HG03521 (cell line): Measurements from ENCODE around the gene ANKRD53.
A peak's percentile ranks its signal among the peaks of the same experiment; 100 is the strongest.
"Not testable (repeated sequence)": the region's sequence is repeated elsewhere in the genome, so short reads cannot be mapped to it uniquely, and the experiment has no call there.

Source experiments
- ATAC-seq: cut with Tn5 transposase; IDR thresholded peaks from one replicate; pipeline ENCODE4 v1.9.1; 2021; ENCODE audit warnings: mild to moderate bottlenecking, moderate library complexity; ENCODE audit not compliant: unreplicated experiment

ANKRD53 gene

GRCh38 chr2:70988151-70988550 is 9.7 kb downstream of the ANKRD53 start:
- ATAC-seq: no peak

DNA sequence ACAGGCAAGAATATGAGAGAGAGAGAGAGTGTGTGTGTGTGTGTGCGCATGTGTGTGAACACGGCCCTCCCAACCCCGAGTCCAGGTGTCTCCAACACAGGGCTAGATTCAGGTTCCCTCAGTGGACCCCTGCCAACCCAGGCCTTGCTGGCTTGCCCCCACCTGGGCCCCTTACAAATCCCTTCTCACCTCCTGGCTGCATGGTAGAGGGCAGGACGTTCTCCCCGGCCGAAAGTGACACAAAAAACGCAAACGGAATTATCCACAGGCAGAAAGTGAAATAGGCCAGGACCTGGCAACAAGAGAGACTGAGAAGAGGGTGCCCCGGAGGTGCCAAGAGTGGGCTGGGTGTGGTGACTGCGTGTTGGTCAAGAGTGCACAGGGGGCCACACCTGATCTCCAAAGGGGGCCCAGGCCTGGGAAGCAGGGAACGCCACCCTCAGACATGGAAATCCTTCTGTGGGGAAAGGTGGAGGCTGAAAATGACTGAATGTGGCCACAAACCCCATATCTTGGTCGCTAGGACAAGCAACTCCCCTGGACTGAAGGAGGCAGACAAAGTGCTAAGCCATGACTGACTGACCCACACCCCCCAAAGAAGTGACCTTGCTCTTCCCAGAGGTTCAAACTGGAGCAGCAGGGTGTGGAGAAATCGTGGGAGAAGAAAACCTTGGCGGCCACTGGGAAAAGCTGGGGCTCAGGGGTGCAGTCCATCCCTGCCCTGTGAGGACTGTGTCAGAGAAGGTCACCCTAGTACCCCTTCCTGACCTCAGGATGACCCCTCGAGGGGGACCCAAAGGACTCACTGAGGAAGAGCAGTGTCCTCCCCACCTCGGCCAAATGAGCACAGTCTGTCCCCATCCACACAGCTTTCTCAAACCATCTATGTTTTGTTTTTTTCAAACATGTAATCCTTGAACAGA is 10.6 kb downstream of the ANKRD53 start:
- no peak for ATAC-seq

DNA sequence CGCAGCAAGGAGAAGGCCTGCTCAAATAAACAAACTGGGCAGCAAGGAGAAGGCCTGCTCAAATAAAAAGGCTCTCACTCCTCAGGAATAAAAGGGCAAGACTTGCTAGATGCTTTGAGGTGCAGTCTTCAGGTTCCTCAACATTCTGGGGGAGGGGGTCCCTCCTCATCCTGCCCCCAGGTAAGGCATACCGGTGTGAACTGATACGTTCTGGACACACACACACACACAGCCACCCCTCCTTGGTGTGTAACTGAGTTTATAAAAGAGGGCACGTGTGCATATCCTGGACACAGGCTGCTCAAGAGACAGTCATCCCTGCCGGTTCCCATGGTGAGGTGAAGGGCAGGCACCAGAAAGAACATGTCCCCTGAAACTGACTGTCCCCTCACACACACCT is 11.8 kb downstream of the ANKRD53 start:
- ATAC-seq: no peak

DNA sequence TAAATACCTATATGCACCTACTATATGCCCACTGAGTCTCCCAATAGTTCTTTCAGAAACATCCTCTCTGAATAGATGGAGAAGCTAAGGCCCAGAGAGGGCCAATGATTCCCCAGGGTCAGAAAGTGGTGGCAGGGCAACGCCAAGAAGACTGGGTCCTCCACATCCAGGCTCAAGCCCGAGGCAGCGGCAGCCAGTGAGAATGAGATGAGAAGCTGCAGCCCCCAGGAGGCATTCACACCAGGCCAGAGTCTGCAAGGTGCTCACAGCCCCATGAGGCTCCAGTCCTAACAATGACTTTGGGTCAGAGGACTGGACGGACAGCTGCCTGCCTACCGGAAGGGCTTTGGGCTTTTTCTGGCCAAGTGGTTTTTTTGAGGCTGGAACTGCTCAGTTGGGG is 12.7 kb downstream of the ANKRD53 start:
- no peak for ATAC-seq

DNA sequence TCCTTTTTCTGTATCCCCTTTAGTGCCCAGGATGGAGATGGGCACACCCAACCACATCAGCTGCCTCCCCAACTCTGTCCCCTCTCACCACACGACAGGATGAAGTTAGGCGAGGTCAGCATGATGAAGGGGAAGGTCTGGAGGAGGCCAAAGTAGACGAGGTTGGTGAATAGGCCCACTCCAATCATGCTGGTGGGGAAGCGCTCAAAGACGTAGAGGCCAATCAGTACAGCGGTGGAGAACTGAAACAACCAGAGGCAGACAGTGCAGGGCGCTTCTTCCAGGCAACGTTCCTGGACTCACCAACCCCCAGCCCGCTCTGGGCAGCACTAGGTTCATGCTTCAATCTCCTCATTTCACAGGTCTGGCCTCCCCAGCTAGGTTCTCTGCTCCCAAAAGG is 13.3 kb downstream of the ANKRD53 start:
- ATAC-seq: no peak

GRCh38 chr2:70992945-70993853 is 14.8 kb downstream of the ANKRD53 start:
- ATAC-seq: no peak

DNA sequence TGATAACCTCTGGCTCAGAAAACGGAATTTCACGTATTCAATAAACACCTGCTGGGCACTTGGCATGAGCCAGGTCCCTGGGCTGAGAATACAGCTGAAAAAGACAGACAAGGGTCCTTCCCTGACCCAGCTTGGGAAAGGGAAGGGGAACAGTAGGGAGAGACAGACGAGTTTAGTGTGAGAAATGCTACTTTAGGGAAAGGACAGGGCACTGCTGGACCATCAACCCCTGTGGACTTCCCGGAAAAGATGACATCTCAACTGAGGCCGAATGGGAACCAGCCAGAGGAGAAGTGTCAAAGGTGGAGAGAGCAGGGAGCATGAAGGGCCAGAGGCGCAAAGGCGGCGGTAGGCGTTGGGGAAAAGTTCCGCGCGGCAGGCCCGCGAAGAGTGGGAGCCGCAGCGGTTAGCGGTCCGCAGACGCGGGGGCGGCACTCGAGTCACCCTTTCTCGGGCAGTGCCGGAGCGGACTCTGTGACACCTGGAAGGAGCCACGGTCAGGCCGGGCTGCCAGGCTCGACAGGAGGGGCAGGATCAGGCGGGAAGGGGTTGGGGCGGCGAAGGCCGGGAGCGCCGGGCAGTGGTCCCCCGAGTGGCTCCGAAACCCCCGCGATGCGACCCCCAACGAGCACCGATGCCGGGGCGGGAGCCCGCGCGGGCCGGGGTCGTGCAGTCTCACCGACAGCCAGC is 15.7 kb downstream of the ANKRD53 start:
- peak; percentile 25 for ATAC-seq

GRCh38 chr2:70994699-70995425 is 16.4 kb downstream of the ANKRD53 start, which contains the start of gene TEX261:
TSS of gene TEX261 (minus strand) at chr2:70994873. CDS start at chr2:70994757, 116 bp downstream.
- peak; percentile 96 for ATAC-seq

- ATAC-seq: peak; percentile 26
Measured at GRCh38 chr2:70995426-70995729, 16.9 kb downstream of the ANKRD53 start.

GRCh38 chr2:70998885-70999284 is 20.5 kb downstream of the ANKRD53 start:
- not testable (repeated sequence) for ATAC-seq

GRCh38 chr2:70999362-70999761 is 20.9 kb downstream of the ANKRD53 start:
- no peak for ATAC-seq

DNA sequence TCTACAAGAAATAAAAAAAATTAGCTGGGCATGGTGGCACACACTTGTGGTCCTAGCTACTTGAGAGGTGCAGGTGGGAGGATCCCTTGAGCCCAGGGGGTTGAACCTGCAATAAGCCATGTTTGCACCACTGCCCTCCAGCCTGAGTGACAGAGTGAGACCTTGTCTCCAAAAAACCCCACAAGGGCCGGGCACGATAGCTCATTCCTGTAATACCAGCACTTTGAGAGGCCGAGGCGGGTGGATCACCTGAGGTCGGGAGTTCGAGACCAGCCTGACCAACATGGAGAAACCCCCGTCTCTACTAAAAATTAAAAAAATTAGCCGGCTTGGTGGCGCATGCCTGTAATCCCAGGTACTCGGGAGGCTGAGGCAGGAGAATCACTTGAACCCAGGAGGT is 21.5 kb downstream of the ANKRD53 start:
- ATAC-seq: not testable (repeated sequence)

DNA sequence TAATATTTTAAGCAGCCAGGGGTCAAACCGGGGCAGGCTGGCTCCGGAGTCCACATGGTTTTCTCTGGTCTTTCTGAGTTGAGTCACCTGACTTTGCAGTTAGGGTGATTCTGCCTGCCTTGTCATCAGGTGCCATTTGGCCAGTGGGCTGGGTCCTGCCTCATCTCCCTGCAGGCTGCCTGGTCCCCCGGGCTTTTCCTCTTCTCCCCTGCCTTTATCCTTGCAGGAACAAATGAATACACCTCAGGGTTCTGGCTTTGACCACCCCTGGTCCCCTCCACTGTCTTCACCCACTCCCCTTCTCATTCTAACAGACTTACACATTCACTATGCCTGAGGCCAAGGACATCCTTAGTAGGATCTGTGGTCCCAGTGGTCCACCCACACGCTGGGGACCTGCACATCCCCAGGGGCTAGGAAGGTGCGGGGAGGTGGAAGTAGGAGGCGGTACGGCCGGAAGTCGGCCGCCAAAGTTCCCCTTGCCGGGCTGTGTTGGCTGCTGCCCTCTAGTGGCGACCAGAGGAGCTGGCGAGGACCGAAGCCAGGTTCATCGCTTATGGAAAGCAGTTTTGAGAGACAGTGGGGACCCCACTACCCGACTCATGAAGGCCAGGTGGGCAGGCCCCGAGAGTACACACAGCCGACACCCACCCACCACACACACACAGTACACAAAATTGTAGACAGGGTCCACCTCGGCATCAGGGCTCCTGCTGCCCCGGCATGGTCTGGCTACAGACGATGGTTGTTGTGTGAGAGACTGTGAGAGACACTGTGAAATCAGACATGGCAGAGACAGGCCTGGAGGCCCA is 22.6 kb downstream of the ANKRD53 start:
- ATAC-seq: peak; percentile 78

GRCh38 chr2:71001592-71001927 is 23.1 kb downstream of the ANKRD53 start:
- no peak for ATAC-seq

DNA sequence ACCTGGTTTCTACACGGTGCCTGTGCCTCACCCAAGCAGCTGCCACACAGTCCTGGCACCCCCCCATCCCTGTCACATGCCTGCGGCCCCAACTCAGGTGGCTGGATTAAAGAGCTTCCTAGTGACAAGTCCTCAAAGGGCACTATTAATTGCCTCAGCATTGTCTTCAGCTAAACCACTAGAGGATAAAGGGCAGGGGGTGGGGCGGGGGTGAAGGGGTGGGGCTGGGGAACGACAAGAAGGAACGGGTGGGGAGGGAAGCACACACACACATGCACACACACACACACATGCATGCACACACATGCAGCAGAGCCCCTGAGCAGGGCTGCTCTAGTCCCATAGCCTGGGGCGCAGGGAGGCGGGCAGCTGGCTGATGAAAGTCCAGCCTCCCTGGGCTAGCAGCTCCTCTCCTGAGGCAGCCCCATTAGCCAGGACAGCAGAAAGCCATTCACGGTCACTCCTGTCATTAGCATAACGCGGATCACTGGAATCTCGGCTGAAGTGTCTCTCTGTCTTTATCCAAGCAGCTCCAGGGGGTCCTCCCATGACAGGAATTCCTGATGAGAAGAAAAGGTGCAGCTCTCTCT is 23.6 kb downstream of the ANKRD53 start:
- no peak for ATAC-seq

DNA sequence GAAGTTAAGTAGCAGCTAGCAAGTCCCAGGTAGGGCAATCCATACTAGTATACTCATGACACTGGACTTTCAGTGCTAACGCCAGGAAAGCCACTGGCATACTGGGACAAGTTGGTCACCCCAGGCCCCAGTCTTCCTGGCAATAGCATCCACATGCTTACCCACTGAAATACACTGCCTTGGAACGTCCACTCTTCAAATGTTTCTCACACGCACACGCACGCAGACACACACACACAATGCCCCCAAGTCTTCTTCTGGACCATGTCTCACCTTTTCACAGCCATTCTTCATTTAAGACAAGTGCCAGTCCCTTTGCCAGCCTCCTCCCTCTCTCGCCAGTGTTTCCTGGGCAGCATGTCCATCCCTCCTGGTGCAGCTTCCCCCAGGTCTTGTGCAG is 25.0 kb downstream of the ANKRD53 start:
- no peak for ATAC-seq

DNA sequence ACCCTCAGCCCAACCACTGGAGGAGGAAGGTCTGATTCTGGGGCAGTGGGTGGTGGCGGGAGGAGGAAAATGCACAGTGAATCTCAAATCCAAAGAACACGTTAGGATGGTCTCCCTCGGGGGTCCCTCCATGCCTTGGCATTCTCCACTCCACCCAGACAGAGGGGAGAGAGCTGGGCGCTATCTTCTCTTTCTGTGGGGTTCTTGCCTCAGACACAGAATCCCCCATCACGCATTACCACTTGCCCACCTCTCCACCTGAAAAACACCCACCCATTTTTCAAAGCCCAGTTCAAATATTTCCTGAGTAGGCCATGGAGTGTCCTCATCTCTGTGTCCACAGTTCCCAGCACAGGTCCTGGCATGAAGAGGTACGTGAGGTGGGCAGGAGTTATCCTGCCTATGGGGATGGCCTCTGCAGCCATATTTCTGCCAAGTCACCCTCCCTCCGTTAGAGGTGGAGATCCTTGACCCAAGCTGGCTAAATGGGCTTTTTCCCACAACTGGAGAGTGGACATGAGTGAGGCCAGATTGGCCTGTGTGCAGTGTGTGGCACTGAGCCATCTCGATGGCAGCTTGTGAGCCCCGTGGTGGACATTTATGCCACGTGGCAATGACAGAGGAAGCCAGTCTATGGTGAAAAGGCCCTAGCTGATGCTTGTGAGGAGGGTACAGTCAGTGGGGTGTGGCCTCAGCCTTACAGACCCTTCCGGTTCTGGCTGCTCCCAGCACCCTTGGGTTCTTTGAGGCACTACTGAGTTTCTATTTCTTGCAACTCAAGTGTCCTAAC is 25.7 kb downstream of the ANKRD53 start:
- ATAC-seq: no peak

DNA sequence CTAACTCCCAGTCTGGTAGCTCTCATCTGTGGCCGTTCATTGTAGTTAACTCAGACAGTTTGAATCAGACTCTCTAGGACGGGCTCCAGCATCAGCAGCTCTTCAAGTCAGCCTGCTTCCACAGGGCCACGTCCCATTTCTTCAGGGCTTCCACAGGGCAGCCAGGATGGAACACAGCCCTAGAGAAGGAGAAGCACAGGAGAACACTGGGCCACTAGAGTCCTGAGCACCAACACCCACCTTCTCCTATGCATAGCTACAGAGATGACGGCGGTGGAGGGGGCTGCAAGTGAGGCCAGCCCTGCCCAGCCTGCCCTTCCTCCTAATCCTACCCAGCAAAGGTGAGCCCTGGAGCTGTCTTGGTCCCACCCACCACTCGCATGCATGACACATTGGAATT is 26.4 kb downstream of the ANKRD53 start:
- no peak for ATAC-seq
